ENCODE measurements around the gene ITIH4.

The ITIH4 gene

DNA sequence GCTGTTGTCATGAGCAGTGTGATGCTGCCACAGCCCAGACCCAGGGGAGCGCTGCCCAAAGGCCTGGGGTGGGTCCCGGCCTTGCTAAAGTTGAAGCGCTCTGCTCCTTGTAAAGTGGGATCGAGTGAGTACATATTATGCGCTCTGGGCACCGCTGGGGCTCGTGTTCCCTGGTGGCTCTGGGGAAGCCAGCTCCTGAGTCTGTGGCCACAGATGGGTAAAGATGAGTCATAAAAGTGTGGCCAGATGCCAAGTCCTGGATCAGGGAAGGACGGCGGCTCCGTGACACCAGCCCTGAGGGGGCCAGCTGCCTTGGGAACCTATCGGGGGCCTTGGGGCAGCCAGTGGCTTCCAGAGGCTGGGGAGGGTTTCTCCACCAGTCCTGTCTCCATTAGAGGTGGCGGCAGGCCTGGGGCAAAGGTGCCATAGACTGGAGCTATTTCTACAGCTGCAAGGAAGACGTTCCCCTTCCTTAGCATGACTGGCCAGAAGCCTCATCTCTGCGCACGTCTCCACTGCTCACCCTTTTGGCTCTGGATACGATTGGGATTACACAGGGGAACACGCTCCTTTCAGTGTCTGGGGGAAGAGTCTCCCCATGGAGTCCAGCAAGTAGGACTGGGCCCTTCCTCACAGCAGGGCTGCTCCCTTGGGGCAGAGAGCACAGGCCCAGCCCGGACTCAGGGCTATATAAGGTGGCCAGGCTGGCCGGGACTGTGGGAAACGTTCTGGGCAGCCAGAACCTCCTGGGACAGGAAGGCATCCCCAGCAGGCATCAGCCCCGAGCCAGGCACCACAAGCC, 1.2 kb upstream of the ITIH4 start:
- no peak overlapping the region for H3K9ac ChIP-seq (ENCODE audit: low read depth, low read length)
- peaks cover 4% of the 10 kb centered on the region; the same call in 1 of the 2 replicates for H3K36me3 ChIP-seq (ENCODE audit: control insufficient read depth, insufficient read depth, low read length)
- H3K27me3 ChIP-seq (ENCODE audit: control insufficient read depth, insufficient read depth, low read length): no peaks in the 10 kb centered on the region
- no peak overlapping the region for H3K27ac ChIP-seq (ENCODE audit: low read depth, low read length)
- H3K4me1 ChIP-seq (ENCODE audit: control insufficient read depth, insufficient read depth, low read length): peaks cover 7% of the 10 kb centered on the region; the same call in 1 of the 2 replicates
- H3K4me3 ChIP-seq (ENCODE audit: low read depth, low read length): no peak overlapping the region
- no peaks in the 10 kb centered on the region for H3K9me3 ChIP-seq (ENCODE audit: control insufficient read depth, insufficient read depth, low read length)

DNA sequence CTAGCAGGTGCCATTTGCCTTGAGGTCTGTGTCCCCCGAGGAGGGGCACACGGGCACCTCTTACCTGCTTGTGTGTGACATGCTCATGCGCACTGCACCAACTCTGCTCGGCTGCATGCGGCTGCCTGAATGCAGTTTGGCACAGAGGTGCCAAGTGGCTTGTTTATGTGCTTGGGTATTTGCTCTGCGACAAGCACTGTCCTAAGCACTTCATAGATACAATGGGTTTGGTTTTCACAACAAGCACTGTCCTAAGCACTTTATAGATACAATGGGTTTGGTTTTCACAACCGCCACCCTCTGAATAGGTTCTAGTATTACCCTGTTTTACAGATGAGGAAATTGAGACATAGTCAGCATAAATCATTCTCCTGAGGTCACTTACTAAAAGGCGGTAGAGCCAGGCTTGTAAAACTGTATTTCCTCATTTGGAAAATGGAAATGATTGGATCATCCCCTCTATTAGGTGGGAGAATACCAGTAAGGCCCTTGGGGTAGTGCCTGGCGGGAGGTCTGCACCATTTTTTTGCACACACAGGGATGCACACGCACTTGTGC, 487 bp downstream of the ITIH4 start:
- Histone ChIP-seq H3K9me3 (ENCODE audit: control insufficient read depth, insufficient read depth, low read length) (no peaks in the 10 kb centered on the region), H3K4me1 (ENCODE audit: control insufficient read depth, insufficient read depth, low read length) (no peaks in the 10 kb centered on the region; the same call in 1 of the 2 replicates), H3K27me3 (ENCODE audit: control insufficient read depth, insufficient read depth, low read length) (no peaks in the 10 kb centered on the region), H3K4me3 (ENCODE audit: low read depth, low read length) (no peak overlapping the region), H3K36me3 (ENCODE audit: control insufficient read depth, insufficient read depth, low read length) (no peaks in the 10 kb centered on the region), H3K27ac (ENCODE audit: low read depth, low read length) (no peak overlapping the region), H3K9ac (ENCODE audit: low read depth, low read length) (no peak overlapping the region)

DNA sequence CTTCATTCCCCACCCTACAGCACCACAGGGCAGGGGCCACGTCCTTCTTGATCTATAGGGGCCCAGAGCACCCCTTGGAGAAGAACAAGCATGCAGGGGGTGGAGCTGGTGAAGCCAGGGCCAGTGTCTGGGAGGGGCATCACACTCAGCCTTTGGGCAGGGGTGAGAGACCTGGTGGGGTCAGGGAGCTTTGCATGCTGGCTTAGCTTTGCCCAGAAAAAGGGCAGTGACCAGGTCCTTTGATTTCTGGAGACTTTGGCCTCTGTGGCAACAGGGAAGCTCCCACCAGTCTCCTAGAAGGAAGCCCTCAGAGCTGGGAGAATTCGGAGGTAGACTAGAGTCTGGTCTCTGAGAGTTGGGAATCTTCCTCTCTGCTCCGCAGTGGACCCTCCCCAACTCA, 990 bp downstream of the ITIH4 start:
- Histone ChIP-seq H3K4me3 (ENCODE audit: low read depth, low read length) (no peak overlapping the region), H3K27ac (ENCODE audit: low read depth, low read length) (no peak overlapping the region), H3K36me3 (ENCODE audit: control insufficient read depth, insufficient read depth, low read length) (no peaks in the 10 kb centered on the region), H3K9ac (ENCODE audit: low read depth, low read length) (no peak overlapping the region), H3K27me3 (ENCODE audit: control insufficient read depth, insufficient read depth, low read length) (no peaks in the 10 kb centered on the region), H3K4me1 (ENCODE audit: control insufficient read depth, insufficient read depth, low read length) (no peaks in the 10 kb centered on the region; the same call in 1 of the 2 replicates), H3K9me3 (ENCODE audit: control insufficient read depth, insufficient read depth, low read length) (no peaks in the 10 kb centered on the region)

DNA sequence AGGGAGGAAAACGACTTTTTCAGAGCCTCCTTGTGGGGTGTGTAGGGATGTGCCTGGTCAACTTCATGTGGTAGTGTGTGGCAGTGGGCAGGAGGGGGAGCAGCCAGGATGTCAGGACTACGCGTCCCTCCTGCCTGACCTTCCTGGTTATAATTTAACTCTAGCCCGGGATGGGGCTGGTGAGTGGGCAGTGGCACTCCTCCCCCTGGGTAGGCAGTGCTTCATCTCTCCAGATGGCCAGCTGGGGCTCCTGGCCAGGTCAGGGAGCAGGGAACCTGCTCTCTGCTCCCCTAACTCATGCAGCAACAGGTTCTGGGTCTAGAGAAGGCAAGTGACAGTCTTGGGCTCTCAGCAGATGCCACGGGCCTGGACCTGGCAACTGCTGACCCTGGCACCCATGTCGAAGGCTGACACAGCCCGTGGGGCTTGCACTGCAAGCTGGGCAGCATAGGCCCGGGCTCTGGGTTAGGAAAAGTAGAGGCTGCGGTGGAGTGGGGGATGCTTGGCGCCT, 2.6 kb downstream of the ITIH4 start:
- H3K27ac ChIP-seq (ENCODE audit: low read depth, low read length): no peak overlapping the region
- no peak overlapping the region for H3K9ac ChIP-seq (ENCODE audit: low read depth, low read length)
- no peaks in the 10 kb centered on the region for H3K36me3 ChIP-seq (ENCODE audit: control insufficient read depth, insufficient read depth, low read length)
- no peaks in the 10 kb centered on the region for H3K9me3 ChIP-seq (ENCODE audit: control insufficient read depth, insufficient read depth, low read length)
- no peak overlapping the region for H3K4me3 ChIP-seq (ENCODE audit: low read depth, low read length)
- H3K4me1 ChIP-seq (ENCODE audit: control insufficient read depth, insufficient read depth, low read length): no peaks in the 10 kb centered on the region; the same call in 1 of the 2 replicates
- H3K27me3 ChIP-seq (ENCODE audit: control insufficient read depth, insufficient read depth, low read length): no peaks in the 10 kb centered on the region

DNA sequence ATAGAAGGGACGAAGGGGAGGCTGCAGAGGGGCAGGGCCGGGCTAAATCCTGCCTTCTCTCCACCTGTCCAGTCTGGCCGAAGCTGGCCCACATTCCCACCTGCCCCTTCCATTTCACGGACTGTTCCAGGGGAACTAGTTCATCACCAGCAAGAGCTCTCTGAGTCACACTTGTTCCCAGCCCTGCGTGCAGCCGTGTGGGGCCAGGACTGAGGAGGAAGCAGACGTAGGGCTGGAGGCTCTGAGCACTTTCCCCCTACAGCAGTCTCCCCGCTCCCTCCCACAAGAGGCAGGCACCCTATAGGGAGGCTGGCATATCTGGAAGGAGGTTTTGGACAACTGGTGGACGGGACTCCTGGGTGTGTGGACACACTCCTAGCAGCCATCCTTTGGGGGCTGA, 3.0 kb downstream of the ITIH4 start:
- H3K4me3 ChIP-seq (ENCODE audit: low read depth, low read length): no peak overlapping the region
- no peaks in the 10 kb centered on the region for H3K9me3 ChIP-seq (ENCODE audit: control insufficient read depth, insufficient read depth, low read length)
- H3K27ac ChIP-seq (ENCODE audit: low read depth, low read length): no peak overlapping the region
- H3K27me3 ChIP-seq (ENCODE audit: control insufficient read depth, insufficient read depth, low read length): no peaks in the 10 kb centered on the region
- H3K9ac ChIP-seq (ENCODE audit: low read depth, low read length): no peak overlapping the region
- no peaks in the 10 kb centered on the region for H3K4me1 ChIP-seq (ENCODE audit: control insufficient read depth, insufficient read depth, low read length)
- no peaks in the 10 kb centered on the region for H3K36me3 ChIP-seq (ENCODE audit: control insufficient read depth, insufficient read depth, low read length)

DNA sequence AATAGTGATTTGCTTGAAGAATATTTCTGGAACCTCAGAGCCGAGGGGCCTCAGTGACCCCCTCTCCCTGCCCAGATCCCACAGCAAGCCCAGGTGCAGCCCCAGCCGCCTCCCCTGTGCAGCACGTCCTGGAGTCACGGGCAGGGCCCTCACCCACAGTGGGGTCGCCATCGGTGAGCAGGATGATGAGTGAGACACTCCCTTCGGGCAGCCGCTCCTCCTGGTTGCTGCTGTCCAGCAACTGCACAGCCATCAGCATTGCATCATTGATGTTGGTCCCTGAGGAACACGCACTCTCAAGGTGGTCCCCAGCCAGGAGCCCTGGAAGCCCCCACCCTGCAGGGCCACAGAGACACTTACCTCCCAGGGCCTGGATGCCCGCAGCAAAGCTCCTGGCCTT, 6.4 kb downstream of the ITIH4 start:
- Histone ChIP-seq H3K9ac (ENCODE audit: low read depth, low read length) (no peak overlapping the region), H3K27me3 (ENCODE audit: control insufficient read depth, insufficient read depth, low read length) (no peaks in the 10 kb centered on the region), H3K27ac (ENCODE audit: low read depth, low read length) (no peak overlapping the region), H3K9me3 (ENCODE audit: control insufficient read depth, insufficient read depth, low read length) (no peaks in the 10 kb centered on the region), H3K4me3 (ENCODE audit: low read depth, low read length) (no peak overlapping the region), H3K4me1 (ENCODE audit: control insufficient read depth, insufficient read depth, low read length) (no peaks in the 10 kb centered on the region), H3K36me3 (ENCODE audit: control insufficient read depth, insufficient read depth, low read length) (no peaks in the 10 kb centered on the region)

DNA sequence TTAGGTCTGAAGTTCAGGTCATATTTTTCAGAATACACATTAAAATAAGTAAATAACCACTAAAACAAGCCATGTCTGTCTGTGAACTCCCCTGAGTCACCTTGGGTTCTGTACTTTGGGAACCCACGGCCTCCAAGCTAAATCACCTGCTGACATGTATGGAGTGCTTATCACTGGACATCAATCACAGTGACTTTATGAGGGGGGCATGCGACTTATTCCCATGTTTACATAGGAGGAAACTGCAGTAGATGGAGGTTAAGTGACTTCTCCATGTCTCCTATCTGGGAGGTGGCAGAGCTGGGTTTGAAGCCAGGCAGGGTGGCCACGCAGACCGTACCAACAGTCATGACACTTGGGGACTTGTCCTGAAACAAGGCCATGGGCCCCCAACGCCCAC, 8.1 kb downstream of the ITIH4 start:
- Histone ChIP-seq H3K9ac (ENCODE audit: low read depth, low read length) (no peak overlapping the region), H3K4me3 (ENCODE audit: low read depth, low read length) (no peak overlapping the region), H3K36me3 (ENCODE audit: control insufficient read depth, insufficient read depth, low read length) (no peaks in the 10 kb centered on the region), H3K4me1 (ENCODE audit: control insufficient read depth, insufficient read depth, low read length) (no peaks in the 10 kb centered on the region), H3K9me3 (ENCODE audit: control insufficient read depth, insufficient read depth, low read length) (no peaks in the 10 kb centered on the region), H3K27ac (ENCODE audit: low read depth, low read length) (no peak overlapping the region), H3K27me3 (ENCODE audit: control insufficient read depth, insufficient read depth, low read length) (no peaks in the 10 kb centered on the region)

DNA sequence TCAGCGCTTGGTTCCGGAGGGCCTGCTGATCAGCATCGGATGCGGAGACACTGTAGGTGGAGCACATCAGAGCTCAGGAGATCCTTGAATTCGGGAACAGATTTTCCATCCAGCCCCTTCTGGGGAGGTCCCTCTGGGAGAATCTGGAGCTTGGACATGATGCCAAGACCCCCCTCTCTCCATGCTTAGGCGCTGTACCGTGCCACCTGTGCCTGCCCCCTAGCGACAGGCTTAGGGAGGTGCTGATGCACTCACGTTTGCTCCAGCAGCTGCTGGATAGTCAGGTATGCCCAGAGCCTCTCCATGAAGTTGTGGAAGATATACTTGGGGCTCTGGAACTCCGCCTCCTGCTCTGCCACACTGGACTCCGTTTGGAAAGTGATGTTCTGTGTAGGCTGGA, 9.7 kb downstream of the ITIH4 start:
- Histone ChIP-seq H3K36me3 (ENCODE audit: control insufficient read depth, insufficient read depth, low read length) (no peaks in the 10 kb centered on the region), H3K4me3 (ENCODE audit: low read depth, low read length) (no peak overlapping the region), H3K27me3 (ENCODE audit: control insufficient read depth, insufficient read depth, low read length) (no peaks in the 10 kb centered on the region), H3K9ac (ENCODE audit: low read depth, low read length) (no peak overlapping the region), H3K9me3 (ENCODE audit: control insufficient read depth, insufficient read depth, low read length) (no peaks in the 10 kb centered on the region), H3K4me1 (ENCODE audit: control insufficient read depth, insufficient read depth, low read length) (no peaks in the 10 kb centered on the region), H3K27ac (ENCODE audit: low read depth, low read length) (no peak overlapping the region)

DNA sequence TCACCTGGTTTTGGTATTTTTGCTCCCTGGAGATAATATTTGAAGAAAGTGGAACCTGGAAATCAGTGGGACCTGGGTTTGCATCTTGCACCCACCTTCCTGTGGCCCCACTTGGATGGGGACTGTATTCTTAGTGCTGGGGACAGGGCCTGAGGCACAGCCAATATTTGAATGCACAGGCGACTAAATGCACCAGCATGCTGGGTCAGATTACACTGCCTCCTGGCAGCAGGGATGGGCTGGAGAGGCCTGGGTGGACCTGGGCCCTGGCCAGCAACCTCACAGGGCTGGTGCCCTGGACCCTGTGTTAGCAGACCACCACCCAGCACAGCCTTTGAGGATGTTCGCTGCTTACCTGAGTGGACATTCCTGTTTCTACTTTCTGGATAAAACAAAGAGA, 10.5 kb downstream of the ITIH4 start:
- no peak overlapping the region for H3K4me3 ChIP-seq (ENCODE audit: low read depth, low read length)
- no peaks in the 10 kb centered on the region for H3K27me3 ChIP-seq (ENCODE audit: control insufficient read depth, insufficient read depth, low read length)
- no peaks in the 10 kb centered on the region for H3K9me3 ChIP-seq (ENCODE audit: control insufficient read depth, insufficient read depth, low read length)
- H3K36me3 ChIP-seq (ENCODE audit: control insufficient read depth, insufficient read depth, low read length): no peaks in the 10 kb centered on the region
- no peak overlapping the region for H3K27ac ChIP-seq (ENCODE audit: low read depth, low read length)
- no peak overlapping the region for H3K9ac ChIP-seq (ENCODE audit: low read depth, low read length)
- no peaks in the 10 kb centered on the region for H3K4me1 ChIP-seq (ENCODE audit: control insufficient read depth, insufficient read depth, low read length)

DNA sequence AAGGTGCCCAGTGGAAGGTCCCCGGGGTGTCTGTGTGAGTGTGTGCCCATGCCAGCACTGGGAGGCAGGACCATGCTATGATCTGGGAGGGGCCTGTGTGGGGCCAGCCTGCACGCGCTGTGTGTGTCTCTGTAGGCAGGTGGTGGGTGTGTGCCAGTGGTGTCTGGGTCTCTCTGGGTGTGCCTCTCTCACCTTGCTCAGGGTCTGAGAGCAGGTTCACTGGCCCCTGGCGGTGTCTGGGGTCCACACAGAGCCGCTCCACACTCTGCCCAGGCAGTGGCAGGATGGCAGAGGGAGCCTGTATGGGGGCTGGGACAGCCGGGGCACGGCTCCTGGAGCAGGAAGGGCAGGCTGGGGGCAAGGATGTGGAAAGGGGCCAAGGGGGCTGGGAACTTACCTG, 12.6 kb downstream of the ITIH4 start:
- Histone ChIP-seq H3K9me3 (ENCODE audit: control insufficient read depth, insufficient read depth, low read length) (no peaks in the 10 kb centered on the region), H3K36me3 (ENCODE audit: control insufficient read depth, insufficient read depth, low read length) (no peaks in the 10 kb centered on the region), H3K4me3 (ENCODE audit: low read depth, low read length) (no peak overlapping the region), H3K9ac (ENCODE audit: low read depth, low read length) (no peak overlapping the region), H3K27ac (ENCODE audit: low read depth, low read length) (no peak overlapping the region), H3K27me3 (ENCODE audit: control insufficient read depth, insufficient read depth, low read length) (no peaks in the 10 kb centered on the region), H3K4me1 (ENCODE audit: control insufficient read depth, insufficient read depth, low read length) (no peaks in the 10 kb centered on the region)

DNA sequence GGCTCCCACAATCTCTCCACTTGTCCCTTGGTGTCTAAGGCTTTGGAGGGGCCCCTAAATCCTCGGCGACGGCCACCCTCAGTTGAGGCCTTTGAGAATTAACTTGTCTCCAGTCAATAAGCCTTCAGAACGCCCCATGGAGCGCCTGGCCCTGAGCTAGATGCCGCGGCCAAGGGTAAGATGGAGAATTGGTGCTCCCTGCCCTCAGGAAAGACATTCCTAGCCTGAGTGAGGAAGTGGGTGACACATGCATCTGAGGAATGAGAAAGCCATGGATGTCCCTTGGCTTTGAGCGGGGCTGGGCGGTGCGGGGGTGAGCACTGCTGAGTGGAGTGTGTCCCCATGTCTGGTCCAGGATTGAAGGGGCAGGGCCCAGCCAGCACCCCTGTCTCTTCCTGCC, 13.3 kb downstream of the ITIH4 start:
- H3K4me3 ChIP-seq (ENCODE audit: low read depth, low read length): no peak overlapping the region
- no peaks in the 10 kb centered on the region for H3K27me3 ChIP-seq (ENCODE audit: control insufficient read depth, insufficient read depth, low read length)
- no peak overlapping the region for H3K27ac ChIP-seq (ENCODE audit: low read depth, low read length)
- H3K9me3 ChIP-seq (ENCODE audit: control insufficient read depth, insufficient read depth, low read length): no peaks in the 10 kb centered on the region
- H3K9ac ChIP-seq (ENCODE audit: low read depth, low read length): no peak overlapping the region
- H3K36me3 ChIP-seq (ENCODE audit: control insufficient read depth, insufficient read depth, low read length): no peaks in the 10 kb centered on the region
- H3K4me1 ChIP-seq (ENCODE audit: control insufficient read depth, insufficient read depth, low read length): no peaks in the 10 kb centered on the region

Data from HUES48 (cell line).